ENCODE measurements around the gene DPP6.

DNA sequence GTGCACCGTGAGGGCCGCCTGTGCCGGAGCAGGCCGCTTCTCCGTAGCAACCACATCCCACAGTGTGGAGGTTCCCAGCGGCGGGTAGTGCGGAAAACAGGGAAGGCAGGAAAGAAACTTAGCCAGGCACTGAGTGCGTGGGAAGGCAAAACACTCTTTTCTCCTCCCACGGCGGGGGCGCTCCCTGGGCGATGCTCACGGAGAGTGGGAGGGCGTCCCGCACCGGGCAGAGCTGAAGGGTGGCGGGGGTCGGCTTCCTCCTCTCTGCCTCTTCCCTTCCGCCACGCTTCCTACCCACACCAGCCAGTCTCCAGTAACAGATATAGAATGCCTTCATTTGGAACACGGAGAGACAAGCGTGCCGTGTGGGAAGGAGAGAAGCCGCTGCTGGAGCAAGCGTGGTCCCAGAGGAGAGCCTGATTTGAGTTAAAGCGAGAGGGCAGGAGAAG is 698.2 kb downstream of the DPP6 start:
- TF ChIP-seq CTCF (IDR thresholded peaks at IDR 0.05) = no peak
- TF ChIP-seq POLR2A (IDR thresholded peaks at IDR 0.05) = no peak

All from heart left ventricle (tissue), 13 donors.